Stromal cell of bone marrow (primary cell): ENCODE measurements around the gene PDE4D.

Experiments
- DNase-seq: peaks from one replicate; pipeline ENCODE4 v3.0.0-alpha.2; 2012; ENCODE audit warnings: low read depth

The PDE4D gene

DNA sequence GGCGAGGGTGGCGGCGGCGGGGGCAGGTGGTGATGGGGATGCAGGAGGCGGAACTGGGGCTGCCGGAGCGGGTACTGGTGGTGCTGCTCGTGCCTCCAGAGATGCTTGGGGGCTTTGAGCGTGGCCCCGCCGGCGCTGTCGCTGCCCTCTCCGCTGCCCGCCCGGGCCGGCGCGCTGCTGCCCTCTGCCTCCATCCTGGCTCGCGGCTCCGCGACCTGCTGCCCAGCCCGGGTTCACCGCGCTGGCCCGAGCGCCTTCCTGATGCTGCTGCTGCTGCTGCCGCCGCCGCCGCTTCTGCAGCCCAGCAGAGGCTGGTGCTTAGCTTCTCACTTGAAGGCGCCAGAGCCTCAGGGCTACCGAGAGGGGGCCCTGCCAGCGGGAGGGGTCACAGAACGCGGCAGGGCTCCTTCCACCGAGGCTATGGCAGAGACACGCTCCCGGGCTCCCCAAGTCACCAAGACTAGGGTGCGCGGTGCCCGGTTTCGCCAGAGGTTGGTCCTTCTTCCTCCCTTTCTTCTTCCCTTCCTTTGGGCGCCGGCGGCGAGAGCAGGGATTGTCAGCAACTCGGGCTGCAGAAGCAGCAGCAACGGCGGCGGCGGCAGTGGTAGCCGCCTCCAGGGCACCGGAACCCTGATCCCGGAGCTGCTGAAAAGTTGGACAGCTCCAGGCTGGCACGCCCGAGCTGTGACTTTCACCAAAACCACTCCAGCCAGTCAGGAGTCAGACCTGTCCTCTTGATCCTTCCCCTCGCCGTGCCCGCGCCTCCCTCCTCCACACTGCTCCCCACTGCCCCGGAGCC lies at the start of gene PDE4D:
Gene PDE4D, minus strand, starts transcription at position 298 of the 799 bp plus-strand sequence.
- peak; percentile 35 for DNase-seq

DNA sequence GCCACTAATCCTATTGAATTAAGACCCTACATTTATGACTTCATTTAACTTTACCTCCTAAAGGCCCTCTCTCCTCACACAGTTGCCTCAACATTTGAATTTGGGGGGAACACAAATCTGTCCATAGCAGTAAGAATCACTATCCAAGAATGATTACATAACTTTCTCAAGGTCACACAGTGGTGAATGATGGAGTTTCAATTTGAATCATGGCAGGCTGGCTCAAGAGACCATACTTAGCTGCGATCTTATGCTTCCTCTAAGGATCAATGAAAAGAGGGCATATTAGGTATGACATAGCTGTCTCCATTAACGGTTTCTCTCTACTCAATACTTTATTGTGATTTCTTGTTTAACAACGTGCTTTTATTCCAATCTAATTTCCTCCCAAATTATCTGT lies 44.1 kb upstream of the PDE4D start:
- no peak for DNase-seq

DNA sequence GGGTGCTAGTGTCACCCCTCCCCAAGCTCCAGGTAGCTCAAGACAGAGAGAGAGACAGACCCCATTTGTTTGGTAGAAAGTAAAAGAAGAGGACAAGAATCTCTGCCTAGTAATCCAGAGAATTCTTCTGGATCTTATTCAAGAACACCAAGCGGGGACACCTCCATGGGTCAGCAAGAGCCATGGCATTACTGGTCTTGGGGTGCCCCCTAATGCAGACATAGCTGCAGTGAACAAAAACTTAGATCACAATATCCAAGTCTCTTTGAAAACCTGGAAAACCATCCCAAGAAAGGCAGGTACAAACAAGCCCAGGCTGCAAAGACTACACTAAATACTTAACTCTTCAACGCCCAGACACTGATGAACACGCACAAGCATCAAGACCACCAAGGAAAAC lies 29.9 kb upstream of the PDE4D start:
- no peak for DNase-seq

GRCh38 chr5:59922220-59922619 lies 28.7 kb upstream of the PDE4D start:
- DNase-seq = no peak

- DNase-seq = no peak
These were observed 28.3 kb upstream of the PDE4D start for GRCh38 chr5:59921816-59922215.

GRCh38 chr5:59919484-59919883 lies 26.0 kb upstream of the PDE4D start:
- no peak for DNase-seq

DNA sequence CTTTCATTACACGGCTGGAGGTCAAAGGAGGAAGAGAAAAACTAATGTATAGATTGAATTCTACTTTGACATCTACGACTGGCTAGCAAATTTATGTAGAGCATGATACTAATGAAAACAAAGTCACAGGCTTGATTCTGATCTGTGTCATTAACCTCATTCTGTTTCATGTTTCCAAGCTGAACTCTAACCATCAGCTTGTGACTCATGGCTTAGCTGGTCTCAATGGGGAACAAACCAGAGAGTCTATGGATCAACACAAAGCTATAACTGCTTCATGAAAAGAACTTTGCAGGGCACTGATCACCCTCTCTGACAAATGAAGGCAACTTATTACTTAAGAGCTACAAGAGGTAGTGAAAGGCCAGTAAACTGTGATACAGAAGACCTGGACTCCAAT lies 23.6 kb upstream of the PDE4D start:
- DNase-seq = no peak

DNA sequence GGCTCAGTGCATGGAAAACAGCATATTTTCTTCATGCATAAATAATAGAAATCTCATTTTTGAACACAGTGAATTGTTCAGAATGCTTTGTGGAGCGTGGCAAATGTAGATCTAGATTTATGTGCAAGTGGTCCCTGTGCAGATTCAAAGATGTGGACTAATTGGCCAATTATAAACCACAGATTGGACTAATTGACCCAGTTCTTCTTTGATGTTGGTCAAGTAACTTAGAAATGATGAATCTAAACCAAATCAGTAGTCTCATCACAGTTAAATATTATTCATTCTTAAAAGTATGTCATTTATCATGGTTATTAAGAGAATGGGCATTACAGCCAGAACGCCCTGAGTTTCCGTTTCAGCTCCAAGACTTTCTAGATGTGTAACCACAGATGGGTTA lies 11.7 kb upstream of the PDE4D start:
- DNase-seq = no peak

- no peak for DNase-seq
These were observed 3.5 kb upstream of the PDE4D start for GRCh38 chr5:59897075-59897474.

DNA sequence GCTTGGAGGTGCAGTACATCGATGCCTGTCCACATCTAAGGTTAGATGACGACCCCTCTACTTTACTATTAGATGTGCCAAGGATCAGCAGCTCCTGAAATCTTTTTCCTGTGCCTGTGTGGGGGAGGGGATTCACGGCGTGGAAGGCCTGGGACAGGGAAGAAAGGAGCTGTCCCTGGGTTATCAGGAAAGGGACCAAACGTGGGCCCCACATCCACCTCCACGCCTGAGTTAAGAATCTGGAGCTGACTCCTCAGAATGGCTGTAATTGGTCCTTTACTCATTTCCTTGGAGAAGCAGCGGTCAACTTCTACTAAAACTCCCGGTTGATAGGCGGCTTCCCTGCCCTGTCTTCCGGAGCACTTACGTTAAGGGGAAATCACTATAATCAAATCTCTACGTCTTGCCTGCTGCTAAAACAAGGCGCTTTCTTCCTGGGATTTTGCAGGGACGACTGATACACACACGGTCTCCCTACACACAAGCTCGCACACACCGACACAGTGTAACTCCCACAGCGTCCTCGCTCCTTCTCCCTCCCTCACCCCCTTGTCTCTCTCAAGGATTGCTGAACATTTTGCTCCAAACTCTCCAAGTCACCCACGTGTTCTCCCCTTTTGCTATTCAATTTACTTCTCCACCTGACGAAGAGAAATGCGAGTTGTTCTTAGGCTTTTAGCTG lies 1.4 kb downstream of the PDE4D start:
- no peak for DNase-seq

- DNase-seq = no peak
These were observed 6.3 kb downstream of the PDE4D start for GRCh38 chr5:59887274-59887673.

- DNase-seq = no peak
These were observed 18.9 kb downstream of the PDE4D start for GRCh38 chr5:59874675-59875074.

DNA sequence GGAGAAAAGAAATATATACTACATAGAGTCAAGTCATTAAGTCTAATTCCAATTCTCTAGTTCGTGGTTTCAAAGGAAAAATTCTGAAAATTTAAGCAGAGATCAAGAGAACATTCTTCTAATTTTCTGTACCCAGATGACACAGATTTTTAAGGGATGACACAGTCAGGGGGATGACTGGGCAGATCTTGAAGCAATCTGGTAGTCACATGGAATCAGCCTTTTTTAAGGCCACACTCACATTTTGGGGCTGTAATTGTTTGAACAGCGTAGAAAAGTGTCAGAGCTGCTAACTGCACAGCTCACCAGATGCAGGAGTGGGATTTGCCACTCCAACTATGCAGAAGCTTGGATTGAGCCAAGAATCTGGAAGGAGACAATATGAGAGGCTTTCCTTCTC lies 20.4 kb downstream of the PDE4D start:
- peak; percentile 2 for DNase-seq

DNA sequence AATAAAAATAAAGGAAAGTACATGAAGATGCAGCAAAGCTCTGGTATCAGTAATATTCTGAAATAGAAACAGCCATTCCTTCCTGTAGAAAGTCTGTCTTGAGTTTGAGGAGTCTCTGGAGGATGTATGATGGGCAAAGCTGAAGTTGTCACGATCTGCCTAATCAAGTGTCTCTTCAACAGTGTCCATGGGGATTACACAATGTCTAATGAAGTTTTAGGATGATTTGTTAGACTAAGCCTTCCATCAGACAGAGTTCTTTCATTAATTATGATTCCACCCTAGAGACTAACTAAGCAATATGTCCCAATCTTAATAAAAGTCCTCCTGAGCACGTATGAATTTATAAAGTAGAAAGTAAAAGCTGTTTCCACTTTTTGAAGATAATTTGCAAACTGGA lies 26.9 kb downstream of the PDE4D start:
- no peak for DNase-seq

- no peak for DNase-seq
These were observed 28.8 kb downstream of the PDE4D start for GRCh38 chr5:59864718-59865117.

- no peak for DNase-seq
These were observed 29.7 kb downstream of the PDE4D start for GRCh38 chr5:59863777-59864176.

- DNase-seq = no peak
These were observed 37.2 kb downstream of the PDE4D start for GRCh38 chr5:59856358-59856757.

DNA sequence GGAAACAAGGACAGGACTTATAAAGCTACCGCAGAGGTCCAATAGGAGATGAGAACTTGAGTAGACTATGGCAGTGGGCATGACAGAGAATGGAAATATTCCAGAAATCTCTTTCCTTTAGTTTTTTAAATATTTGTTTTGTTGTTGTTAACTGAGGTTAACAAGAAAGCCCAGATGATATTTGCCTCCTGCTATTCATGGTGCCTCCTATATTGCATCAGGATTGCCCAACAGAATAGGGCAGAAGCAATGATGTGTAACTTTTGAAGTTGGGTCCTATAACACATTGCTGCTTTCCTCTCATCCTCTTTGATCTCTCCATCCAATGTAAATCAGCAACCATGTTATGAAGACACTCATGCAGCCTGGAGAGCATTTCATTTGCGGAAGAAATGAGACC lies 42.8 kb downstream of the PDE4D start:
- no peak for DNase-seq

DNA sequence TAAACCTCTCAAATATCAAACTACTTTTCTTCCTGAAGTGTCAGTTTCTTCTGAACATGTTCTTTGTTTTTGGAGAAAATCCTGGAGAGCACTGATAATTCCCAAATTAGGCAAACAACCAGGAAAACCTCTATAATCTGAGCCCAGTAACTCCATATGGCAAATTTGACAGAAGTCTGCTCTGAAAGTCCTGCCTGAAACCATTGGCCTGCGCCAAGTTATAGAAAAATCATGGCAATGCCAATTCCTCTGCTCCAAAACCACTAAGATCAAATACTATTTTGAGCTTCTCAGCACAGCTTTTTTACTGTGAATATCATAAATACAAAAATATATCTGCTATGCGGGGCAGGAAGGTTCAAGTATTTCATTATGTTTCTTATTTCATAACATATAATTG lies 45.9 kb downstream of the PDE4D start:
- DNase-seq = no peak

DNA sequence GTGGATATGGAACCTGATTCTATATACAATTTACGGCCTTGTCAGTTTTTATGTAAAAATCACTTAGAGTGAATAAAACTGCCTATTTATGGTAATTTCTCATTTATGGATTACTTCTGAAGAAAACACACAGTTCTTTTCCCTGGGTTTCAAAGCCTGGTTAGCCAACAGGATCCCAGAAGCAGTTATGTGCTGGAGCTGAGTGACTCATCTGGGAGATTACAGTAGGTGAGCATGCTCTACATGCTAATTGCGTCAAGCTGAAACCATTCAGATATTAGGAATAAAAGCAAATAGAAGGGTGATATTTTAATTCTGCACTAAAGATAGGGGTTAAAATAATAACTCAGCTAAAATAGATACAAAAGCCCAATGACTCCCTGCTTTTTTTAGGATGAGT lies 47.8 kb downstream of the PDE4D start:
- DNase-seq = no peak

DNA sequence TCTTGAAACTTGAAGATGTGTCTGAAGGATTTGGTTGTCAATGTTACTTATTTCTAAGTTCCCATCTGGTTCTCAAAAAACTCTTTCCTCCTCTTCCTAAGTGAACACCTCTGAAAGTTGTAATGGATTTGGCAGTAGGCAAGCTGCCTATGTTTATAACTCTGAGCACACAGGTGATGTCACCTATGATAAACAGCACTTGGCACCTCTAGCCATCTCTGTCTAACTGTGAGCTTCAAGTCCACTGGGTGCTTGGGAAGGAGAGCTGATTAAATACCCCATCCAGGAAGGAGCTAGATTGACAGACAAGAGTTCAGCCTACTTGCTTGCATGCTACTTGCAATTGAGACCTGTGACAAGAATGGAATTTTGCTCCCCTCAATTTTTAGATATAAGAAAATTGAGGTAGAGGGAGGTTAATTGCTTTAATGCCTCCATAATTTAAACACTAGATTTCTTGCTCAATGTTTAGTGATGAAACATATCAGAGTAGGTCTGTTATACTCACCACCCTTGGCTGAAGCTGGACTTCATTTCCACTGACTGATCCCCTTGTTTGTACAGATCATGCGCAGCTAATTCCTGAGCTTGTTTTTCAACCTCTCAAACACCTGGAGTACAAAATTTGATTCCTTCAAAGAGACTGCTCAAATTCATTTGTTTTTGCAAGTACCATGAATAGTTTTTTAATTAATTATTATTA lies 49.9 kb downstream of the PDE4D start:
- DNase-seq = no peak

DNA sequence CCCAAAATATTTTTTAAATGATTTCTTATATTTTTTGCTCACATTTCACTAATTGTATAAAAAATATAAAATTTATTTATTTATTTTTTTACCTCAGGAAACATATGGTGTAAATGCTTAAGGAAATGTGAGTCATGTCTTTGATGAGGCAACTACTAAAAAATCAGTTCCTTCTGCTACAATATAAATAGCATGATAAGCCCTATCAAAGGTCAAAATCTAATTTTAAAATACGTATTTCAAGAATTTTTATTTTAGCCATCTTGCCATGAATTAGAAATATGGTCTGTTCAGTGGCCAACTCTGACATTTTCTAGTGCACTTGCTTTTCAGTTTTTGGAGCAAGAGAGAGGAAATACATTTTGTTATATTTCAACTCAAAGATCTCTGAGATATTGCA lies 50.5 kb downstream of the PDE4D start:
- DNase-seq = no peak

- no peak for DNase-seq
These were observed 53.3 kb downstream of the PDE4D start for GRCh38 chr5:59840200-59840601.
